Tibial nerve (tissue), 3 donors: ENCODE results near the gene OSBPL5.

Source experiments
- CTCF ChIP-seq, 5 experiments: fragments of 200-600 bp in 3 of 5; fragments of 450-650 bp in 2 of 5; sonication (generic) in 3 of 5; IDR thresholded peaks; one replicate each; pipeline ENCODE4 v1.5.1; 2016 to 2019; ENCODE audit warnings: antibody characterized with exemption in 5 of 5, mild to moderate bottlenecking in 3 of 5, moderate library complexity in 2 of 5
- POLR2A ChIP-seq, 2 donors: fragments of 450-650 bp; IDR thresholded peaks; one replicate each; pipeline ENCODE4 v1.6.1; 2017; ENCODE audit warnings: antibody characterized with exemption in 2 of 2, mild to moderate bottlenecking in 2 of 2, moderate library complexity in 2 of 2

GRCh38 chr11:3089236-3090061 is 75.7 kb downstream of the OSBPL5 start:
- TF ChIP-seq POLR2A (IDR thresholded peaks at IDR 0.05) (no peak), CTCF (IDR thresholded peaks at IDR 0.05) (no peak)
